Mucosa of gallbladder (tissue), 1 donor: Measurements from ENCODE around the gene NUBP1. TPM values are rescaled to one million over a fixed set of nuclear protein-coding genes. Genes with fewer than 3 reads are reported as not detected.
A peak's percentile ranks its signal among the peaks of the same experiment; 100 is the strongest.
"Not testable (repeated sequence)": the region's sequence is repeated elsewhere in the genome, so short reads cannot be mapped to it uniquely, and the experiment has no call there.

Source experiments
- DNase-seq: peaks from one replicate; pipeline ENCODE4 v3.0.0-alpha.2; 2020; ENCODE audit warnings: low spot score
- total RNA-seq: library from RNA; stranded (reverse); gene quantifications from one replicate; pipeline ENCODE4 v1.2.1, GENCODE V29; 2021
- donor health status: DM: no; HTN: no; CAD: no.

The NUBP1 gene
- total RNA-seq, 1 donor from 2014 or later, result 27.2 TPM

GRCh38 chr16:10751291-10751697 lies 7.7 kb downstream of the NUBP1 start:
- no peak for DNase-seq

DNA sequence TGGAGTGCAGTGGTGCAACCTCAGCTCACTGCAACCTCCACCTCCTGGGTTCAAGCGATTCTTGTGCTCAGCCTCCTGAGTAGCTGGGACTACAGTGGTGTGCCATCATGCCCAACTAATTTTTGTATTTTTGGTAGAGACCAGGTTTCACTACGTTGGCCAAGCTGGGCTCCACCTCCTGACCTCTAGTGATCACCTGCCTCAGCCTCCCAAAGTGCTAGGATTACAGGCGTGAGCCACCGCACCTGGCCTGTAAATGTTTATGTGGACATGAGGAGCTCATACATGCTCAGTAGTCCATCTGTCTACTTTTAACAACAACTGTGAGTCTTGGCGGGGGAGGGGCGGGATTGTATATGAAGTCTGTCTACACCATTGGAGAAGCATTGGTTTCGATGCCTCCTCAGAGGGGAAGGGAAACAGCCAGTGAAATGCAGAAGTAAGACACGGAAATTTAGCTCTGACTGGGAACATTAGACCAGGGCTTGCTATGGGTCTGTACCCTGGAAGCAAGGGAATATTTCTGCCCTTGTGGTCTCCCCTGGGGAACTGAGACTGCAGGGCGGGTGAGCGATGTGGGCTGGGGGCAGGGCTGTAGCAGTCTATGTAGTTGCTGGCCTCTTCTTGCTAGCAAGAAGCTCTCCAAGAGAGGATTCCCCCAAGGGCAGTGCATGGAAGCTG lies 9.3 kb downstream of the NUBP1 start:
- peak; percentile 56 for DNase-seq

- DNase-seq, result no peak
Observed at GRCh38 chr16:10753670-10754069, 10.0 kb downstream of the NUBP1 start.

DNA sequence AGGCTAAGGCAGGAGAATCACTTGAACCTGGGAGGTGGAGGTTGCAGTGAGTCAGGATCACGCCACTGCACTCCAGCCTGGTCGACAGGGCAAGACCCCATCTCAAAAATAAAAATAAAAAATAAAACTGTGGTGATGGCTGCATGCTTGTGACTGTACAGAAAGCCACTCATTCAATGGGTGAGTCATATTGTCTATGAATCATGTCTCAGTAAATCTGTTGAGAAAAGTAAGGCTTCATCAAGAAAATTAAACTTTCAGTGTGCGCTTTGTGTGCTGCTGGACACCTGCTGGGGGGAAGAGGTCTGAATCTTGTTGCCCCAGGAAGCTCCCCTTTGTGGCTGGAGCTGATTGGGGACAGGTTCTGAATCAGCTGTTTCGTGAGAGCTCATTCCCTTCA lies 11.3 kb downstream of the NUBP1 start:
- DNase-seq, result no peak

DNA sequence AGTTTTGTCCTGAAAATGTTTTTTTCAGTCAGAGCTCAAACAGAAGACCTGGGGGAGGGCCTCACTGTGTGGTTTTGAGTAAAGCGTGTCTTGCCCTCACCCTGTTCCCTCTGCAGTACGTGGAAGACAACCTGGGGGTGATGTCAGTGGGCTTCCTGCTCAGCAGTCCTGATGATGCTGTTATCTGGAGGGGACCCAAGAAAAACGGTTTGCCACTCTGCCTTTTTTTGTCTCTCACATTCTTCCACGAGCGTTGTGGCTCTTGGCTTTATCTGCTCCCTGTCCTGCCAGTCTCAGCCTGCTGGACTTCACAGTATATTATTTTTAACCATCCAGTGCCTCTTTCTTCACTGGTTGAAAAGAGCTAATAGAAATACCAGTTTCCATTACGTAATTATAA lies 12.9 kb downstream of the NUBP1 start:
- DNase-seq, result no peak

GRCh38 chr16:10760858-10761257 lies 17.2 kb downstream of the NUBP1 start:
- DNase-seq, result no peak

DNA sequence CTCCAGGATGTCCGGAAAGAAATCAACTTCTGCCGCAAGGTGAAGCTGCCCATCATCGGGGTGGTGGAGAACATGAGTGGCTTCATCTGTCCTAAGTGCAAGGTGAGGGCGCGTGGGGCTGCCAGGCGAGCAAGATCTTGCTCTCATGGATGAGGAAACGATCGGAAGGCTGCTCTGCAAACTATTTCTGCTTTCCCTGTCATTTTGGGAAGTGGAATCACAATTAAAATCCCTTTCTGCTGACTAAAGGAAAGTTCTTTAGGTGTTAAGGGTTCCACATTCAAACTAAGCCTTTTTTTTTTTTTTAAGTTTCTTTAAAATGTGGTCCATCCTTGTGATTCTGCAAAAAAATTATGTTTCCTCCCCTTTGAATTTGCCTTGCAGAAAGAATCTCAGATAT lies 17.7 kb downstream of the NUBP1 start:
- DNase-seq, result no peak

GRCh38 chr16:10762336-10763016 lies 18.8 kb downstream of the NUBP1 start:
- no peak for DNase-seq

DNA sequence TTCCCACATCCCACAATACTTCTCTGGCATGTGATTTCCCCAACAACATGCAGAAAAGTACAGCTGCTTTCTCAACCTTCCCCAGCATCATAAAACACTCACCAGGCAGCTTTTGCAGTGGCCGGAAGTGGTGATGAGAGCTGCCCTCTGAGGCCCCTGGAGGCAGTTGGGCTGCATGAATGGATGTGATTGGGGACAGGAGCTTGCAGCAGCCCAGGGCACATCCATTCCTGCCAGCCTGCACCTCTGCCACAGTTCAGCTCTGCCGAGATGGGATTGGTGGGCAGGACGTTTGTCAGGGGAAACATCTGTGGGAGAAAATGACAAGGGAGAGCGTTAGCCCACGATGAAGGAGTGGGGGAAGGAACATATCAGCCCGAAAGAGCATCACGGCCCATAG lies 19.8 kb downstream of the NUBP1 start:
- DNase-seq, result no peak

DNA sequence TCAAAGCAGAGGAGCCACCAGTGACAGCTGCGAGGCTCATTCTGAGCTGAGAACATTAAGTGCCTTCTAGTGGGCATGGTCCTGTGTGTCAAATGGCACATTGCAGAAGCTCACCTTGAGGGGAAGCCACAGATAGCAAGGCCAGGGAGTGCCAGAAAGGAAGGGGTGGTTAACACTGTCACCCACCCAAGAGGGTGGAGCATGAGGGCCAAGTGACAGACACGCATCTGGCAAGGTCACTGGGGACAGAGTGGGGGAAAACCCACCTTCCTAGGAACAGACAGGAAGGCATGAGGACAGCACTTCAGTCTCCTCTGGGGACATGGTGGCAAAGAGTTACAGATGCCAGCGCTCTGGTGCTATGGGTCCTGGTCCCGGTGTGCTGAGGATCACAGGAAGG lies 22.1 kb downstream of the NUBP1 start:
- DNase-seq, result no peak

- no peak for DNase-seq
Observed at GRCh38 chr16:10767127-10767526, 23.5 kb downstream of the NUBP1 start.

DNA sequence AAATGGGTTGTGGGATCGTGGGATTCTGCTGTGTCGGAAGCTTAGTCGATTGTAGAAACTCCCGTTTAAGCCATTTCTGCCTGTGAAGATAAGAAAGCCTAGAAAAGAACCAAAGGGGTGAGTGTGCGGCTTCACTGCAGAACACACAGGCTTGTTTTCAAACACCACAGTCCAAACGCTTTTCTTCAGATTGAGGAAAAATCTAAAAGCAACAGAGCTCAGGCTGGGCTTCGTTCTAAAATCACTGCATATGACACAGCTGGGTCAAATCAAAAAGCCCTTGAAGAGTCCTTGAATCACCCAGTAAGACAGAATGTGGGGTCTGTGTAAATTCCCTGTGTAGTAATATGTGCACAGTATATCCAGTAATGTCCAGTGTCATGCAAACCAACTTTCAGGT lies 25.7 kb downstream of the NUBP1 start:
- DNase-seq, result no peak

DNA sequence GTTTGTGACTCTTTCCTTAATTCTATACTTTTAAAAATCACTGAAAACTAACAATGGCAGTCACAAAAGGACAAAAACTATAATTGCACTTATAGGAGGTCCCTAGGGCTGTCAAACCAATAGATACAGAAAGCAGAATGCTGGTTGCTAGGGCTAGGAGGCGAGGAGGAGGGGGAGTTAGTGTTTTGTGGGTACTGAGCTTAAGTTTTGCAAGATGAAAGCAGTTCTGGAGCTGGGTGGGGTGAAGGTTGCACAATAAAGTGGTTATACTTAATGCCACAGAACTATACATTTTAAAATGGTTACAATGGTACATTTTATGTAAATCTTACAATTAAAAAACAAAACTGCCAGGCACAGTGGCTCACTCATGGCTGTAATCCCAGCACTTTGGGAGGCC lies 27.3 kb downstream of the NUBP1 start:
- DNase-seq, result no peak

DNA sequence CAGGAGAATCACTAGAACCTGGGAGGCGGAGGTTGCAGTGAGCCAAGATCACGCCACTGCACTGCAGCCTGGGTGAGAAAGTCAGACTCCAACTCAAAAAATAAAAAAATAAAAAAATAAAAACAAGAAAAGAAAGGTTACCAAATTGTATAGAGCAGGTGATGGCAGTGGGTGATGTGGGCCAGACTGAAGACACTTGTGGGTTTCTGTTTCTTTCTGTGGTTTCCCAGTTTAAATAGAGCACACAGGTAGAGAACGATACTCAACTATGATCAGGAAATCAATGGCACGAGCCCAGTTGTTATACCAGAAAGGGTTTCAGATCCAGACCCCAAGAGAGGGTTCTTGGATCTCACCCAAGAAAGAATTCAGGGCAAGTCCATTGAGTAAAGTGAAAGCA lies 32.6 kb downstream of the NUBP1 start:
- no peak for DNase-seq

DNA sequence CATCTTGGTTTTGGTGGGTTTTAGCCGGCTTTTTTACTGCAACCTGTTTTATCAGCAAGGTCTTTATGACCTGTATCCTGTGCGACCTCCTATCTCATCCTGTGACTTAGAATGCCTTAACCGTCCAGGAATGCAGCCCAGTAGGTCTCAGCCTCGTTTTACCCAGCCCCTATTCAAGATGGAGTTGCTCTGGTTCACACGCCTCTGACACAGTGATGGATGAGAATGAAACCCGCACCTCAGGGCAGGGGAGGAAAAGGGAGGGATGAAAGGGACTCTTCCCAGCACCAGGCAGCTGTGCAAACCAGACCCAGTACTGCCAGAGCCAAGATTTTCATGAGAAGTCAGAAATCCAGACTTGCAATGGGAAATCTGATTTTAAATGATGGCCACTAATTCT lies 33.3 kb downstream of the NUBP1 start:
- not testable (repeated sequence) for DNase-seq

DNA sequence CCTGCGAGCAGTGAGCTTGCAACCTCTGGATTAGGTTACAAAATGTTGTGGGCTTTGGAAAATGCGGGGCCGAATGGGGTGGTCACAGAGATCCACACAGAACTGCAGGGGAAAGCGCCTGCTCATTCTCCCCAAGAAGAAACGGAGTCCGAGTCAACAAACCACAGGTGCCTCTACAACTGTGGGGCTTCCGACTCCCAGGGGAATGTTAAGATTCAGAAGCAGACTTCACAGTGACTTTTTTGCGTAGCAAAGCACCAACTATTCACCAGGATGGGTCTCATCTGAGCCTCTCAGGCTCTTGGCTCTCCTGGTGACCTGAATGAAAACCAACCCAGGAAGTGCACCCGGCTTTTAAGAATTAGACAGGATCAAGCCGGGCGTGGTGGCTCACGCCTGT lies 33.7 kb downstream of the NUBP1 start:
- DNase-seq, result no peak

DNA sequence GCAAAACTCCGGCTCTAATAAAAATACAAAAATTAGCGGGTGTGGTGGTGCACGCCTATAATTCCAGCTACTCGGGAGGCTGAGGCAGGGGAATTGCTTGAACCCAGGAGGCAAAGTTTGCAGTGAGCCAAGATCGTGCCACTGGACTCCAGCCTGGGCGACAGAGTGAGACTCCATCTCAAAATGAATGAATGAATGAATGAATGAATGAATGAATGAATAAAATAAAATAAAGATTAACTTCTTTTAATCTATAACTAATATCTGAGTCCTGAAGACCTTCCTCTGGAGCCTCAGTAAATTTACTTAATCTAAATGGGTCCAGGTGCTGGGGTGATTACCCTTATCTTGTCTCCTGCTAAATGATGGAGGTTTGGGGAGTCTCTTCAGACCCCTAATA lies 36.3 kb downstream of the NUBP1 start:
- not testable (repeated sequence) for DNase-seq

DNA sequence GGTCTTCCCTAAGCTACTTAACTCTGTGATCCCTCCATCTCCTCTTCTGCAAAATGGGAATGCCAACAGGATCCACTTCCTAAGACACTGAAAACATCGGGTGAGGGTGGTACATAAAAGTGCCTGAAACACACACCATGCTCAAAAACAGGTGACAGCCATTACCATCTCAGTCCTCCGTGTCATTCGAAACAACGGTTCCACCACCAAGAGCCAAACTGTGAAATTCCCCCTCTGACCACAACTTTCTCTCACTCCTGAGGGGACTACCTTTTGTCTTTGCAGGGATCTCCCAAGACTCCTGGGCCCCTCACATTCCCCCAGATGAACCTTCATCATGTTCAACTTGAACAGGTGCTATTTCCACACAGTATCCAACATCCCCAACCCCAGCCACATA lies 37.0 kb downstream of the NUBP1 start:
- no peak for DNase-seq

- no peak for DNase-seq
Observed at GRCh38 chr16:10782628-10783027, 39.0 kb downstream of the NUBP1 start.

GRCh38 chr16:10787304-10787703 lies 43.7 kb downstream of the NUBP1 start:
- no peak for DNase-seq

- not testable (repeated sequence) for DNase-seq
Observed at GRCh38 chr16:10788630-10789029, 45.0 kb downstream of the NUBP1 start.

DNA sequence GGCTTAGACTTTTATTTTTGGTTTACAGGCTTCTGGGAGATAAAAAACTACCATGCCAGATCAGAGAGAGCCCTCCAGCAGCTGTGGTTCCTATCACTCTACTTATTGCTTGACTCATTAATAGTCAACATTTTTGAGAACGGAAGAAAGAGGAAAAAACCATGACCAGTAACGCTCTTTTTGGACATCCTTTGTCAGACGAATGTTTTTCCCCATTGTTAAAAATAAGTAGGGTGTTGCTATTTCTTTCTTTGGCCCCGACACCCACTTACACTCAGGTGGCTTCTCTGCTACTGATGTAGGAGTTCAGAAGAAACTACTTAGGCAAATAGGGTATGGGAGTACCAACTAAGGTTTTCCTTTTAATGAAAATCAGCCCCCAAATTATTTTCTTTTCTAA lies 47.4 kb downstream of the NUBP1 start:
- no peak for DNase-seq

- DNase-seq, result no peak
Observed at GRCh38 chr16:10799736-10800135, 56.1 kb downstream of the NUBP1 start.

- DNase-seq, result no peak
Observed at GRCh38 chr16:10805334-10805733, 61.7 kb downstream of the NUBP1 start.
